A375 (cell line): ENCODE measurements around the gene CAPN15. TPM values are rescaled to one million over a fixed set of nuclear protein-coding genes. Genes with fewer than 3 reads are reported as not detected.

ENCODE experiments used
- small RNA-seq: library from RNA; depleted of rRNA; stranded (forward); fragments of <200 nt; gene quantifications from one replicate; pipeline ENCODE3, GENCODE V24; 2014
- total RNA-seq: library from RNA; depleted of rRNA; stranded (reverse); fragments of >200 nt; shearing (Covaris generic); gene quantifications from 2 replicates; pipeline ENCODE4 v1.2.3, GENCODE V29; 2014; rRNA removed

Gene CAPN15
- total RNA-seq = 53.1 and 58.8 TPM in 2 replicates

GRCh38 chr16:527015-527903 is at the start of gene CAPN15:
Gene CAPN15, plus strand, starts transcription at chr16:527712. Its CDS starts 19,127 bp downstream, at chr16:546839.

GRCh38 chr16:560204-560700 is 32.7 kb downstream of the CAPN15 start, which contains the start of gene PRR35:
Gene PRR35, plus strand, starts transcription at chr16:560394. Its CDS starts 2,901 bp downstream, at chr16:563295.

GRCh38 chr16:566475-567372 is 39.2 kb downstream of the CAPN15 start, which contains the start of gene NHLRC4:
Gene NHLRC4, plus strand, starts transcription at chr16:567005. Its CDS starts 1,043 bp downstream, at chr16:568048.

GRCh38 chr16:569445-570254 is 42.1 kb downstream of the CAPN15 start, which contains the start of gene PIGQ:
Gene PIGQ, plus strand, starts transcription at chr16:569968. Its CDS starts 4,107 bp downstream, at chr16:574075.

GRCh38 chr16:589658-590187 is 62.2 kb downstream of the CAPN15 start, which contains the start of gene RAB40C:
Gene RAB40C, plus strand, starts transcription at chr16:590066. Its CDS starts 226 bp downstream, at chr16:590292.

Small RNAs within 50 kb of the gene (small RNA-seq; reads per million reads assigned to genes)
- gene MIR3176 (0.29 reads per million), gene MIR5587 (not detected), gene Z98883.1 (not detected)

Other genes with a start within 250 kb of the CAPN15 start
- gene ARHGDIG, start 247.1 kb upstream of the CAPN15 start, total RNA-seq = 3.2 and 4.5 TPM in 2 replicates
- 0.41 and 0.88 TPM in 2 replicates for gene PDIA2, start 244.5 kb upstream of the CAPN15 start, total RNA-seq
- gene AXIN1, start 175.0 kb upstream of the CAPN15 start, total RNA-seq = 36.7 and 40.2 TPM in 2 replicates
- gene MRPL28, start 157.2 kb upstream of the CAPN15 start, total RNA-seq = 248 and 271 TPM in 2 replicates
- gene PGAP6, start 145.7 kb upstream of the CAPN15 start, total RNA-seq = 25.1 and 44.4 TPM in 2 replicates
- gene NME4, start 130.5 kb upstream of the CAPN15 start, total RNA-seq = 226 and 246 TPM in 2 replicates
- 18.3 and 25.2 TPM in 2 replicates for gene DECR2, start 125.8 kb upstream of the CAPN15 start, total RNA-seq
- gene RAB11FIP3, start 102.1 kb upstream of the CAPN15 start, total RNA-seq = 20.9 and 24.1 TPM in 2 replicates
- gene PRR35, start 32.7 kb downstream of the CAPN15 start, total RNA-seq = 0.16 TPM in 1 of 2 replicates, not detected in the other
- 0.11 and 0.56 TPM in 2 replicates for gene NHLRC4, start 39.3 kb downstream of the CAPN15 start, total RNA-seq
- gene PIGQ, start 42.3 kb downstream of the CAPN15 start, total RNA-seq = 35.4 and 47.3 TPM in 2 replicates
- 15.6 and 17.4 TPM in 2 replicates for gene RAB40C, start 62.4 kb downstream of the CAPN15 start, total RNA-seq
- gene WFIKKN1, start 103.3 kb downstream of the CAPN15 start, total RNA-seq = 0.04 TPM in 1 of 2 replicates, not detected in the other
- gene METTL26, start 108.6 kb downstream of the CAPN15 start, total RNA-seq = 266 and 301 TPM in 2 replicates
- 54.2 and 55.8 TPM in 2 replicates for gene MCRIP2, start 114.1 kb downstream of the CAPN15 start, total RNA-seq
- gene WDR90, start 121.7 kb downstream of the CAPN15 start, total RNA-seq = 49.9 and 77.0 TPM in 2 replicates
- 140 and 152 TPM in 2 replicates for gene RHOT2, start 140.4 kb downstream of the CAPN15 start, total RNA-seq
- 6.5 and 6.8 TPM in 2 replicates for gene RHBDL1, start 148.0 kb downstream of the CAPN15 start, total RNA-seq
- 237 and 270 TPM in 2 replicates for gene STUB1, start 152.7 kb downstream of the CAPN15 start, total RNA-seq
- 93.3 and 97.0 TPM in 2 replicates for gene JMJD8, start 156.6 kb downstream of the CAPN15 start, total RNA-seq
- 4.0 and 10.0 TPM in 2 replicates for gene WDR24, start 162.7 kb downstream of the CAPN15 start, total RNA-seq
- 0.04 TPM in 1 of 2 replicates, not detected in the other for gene FBXL16, start 178.1 kb downstream of the CAPN15 start, total RNA-seq
- gene METRN, start 187.4 kb downstream of the CAPN15 start, total RNA-seq = 201 and 228 TPM in 2 replicates
- gene ANTKMT, start 193.4 kb downstream of the CAPN15 start, total RNA-seq = 71.1 and 79.8 TPM in 2 replicates
- 14.4 and 16.5 TPM in 2 replicates for gene CCDC78, start 198.7 kb downstream of the CAPN15 start, total RNA-seq
- gene HAGHL, start 199.4 kb downstream of the CAPN15 start, total RNA-seq = 41.0 and 47.9 TPM in 2 replicates
- 39.5 and 43.3 TPM in 2 replicates for gene CIAO3, start 213.3 kb downstream of the CAPN15 start, total RNA-seq
- gene MSLN, start 233.0 kb downstream of the CAPN15 start, total RNA-seq = 9.2 and 11.1 TPM in 2 replicates